GM12878 (cell line): ENCODE results near the gene FAM241A. TPM values are rescaled to one million over a fixed set of nuclear protein-coding genes. Genes with fewer than 3 reads are reported as not detected.

Experiments used
- ATAC-seq: fragments of 200-7000 bp; cut with Tn5 transposase; 3 replicates; pipeline ENCODE4 v1.9.1; 2020; ENCODE audit warnings: mild to moderate bottlenecking, moderate library complexity
- BruUV-seq: library from RNA; stranded (reverse); fragments of 400-500 nt; replicated peaks from 2 replicates; lab custom pipeline; 2021; lab: Mats Ljungman, UMichigan
- CTCF ChIA-PET: fragments of 300-600 bp; sonication (Branson Sonifier 250); formaldehyde crosslinking; extraction: SDS; loops from one replicate; lab custom pipeline; 2021; ENCODE audit warnings: inconsistent platforms; lab: Yijun Ruan, JAX
- POLR2A ChIA-PET: fragments of 350-600 bp; formaldehyde crosslinking; extraction: SDS; loops from one replicate; lab custom pipeline; 2021; ENCODE audit warnings: inconsistent platforms; lab: Charles Lee
- RAD21 ChIA-PET: fragments of 300-600 bp; sonication (Branson Sonifier 250); formaldehyde crosslinking; loops from one replicate; lab custom pipeline; 2023; ENCODE audit warnings: antibody characterized with exemption; ENCODE audit not compliant: unreplicated experiment; lab: Charles Lee
- SMC1A ChIA-PET: fragments of 300-600 bp; sonication (Branson Sonifier 250); formaldehyde crosslinking; loops from one replicate; lab custom pipeline; 2023; ENCODE audit not compliant: unreplicated experiment, uncharacterized antibody; lab: Charles Lee
- DNase-seq: peaks from one replicate; pipeline ENCODE4 v3.0.0-alpha.2; 2011; ENCODE audit warnings: low read depth, low spot score
- FAIRE-seq: peaks from 3 replicates; lab custom pipeline; 2011; peaks lifted over from hg19 to GRCh38; lab: Jason Lieb, UNC
- H2AFZ ChIP-seq: 2 replicates; pipeline ENCODE4 v1.6.0; 2011; ENCODE audit warnings: low read depth, low read length, control low read depth; ENCODE audit not compliant: control insufficient read depth
- H3K27ac ChIP-seq: 2 replicates; pipeline ENCODE4 v1.5.1; 2011; ENCODE audit warnings: control low read depth; ENCODE audit not compliant: control insufficient read depth, insufficient read depth
- H3K27me3 ChIP-seq, 2 experiments: replicated peaks in 1 of 2; 2 replicates each; pipeline versions ENCODE4 v1.6.0 to v1.6.1; 2011; ENCODE audit warnings: low read length in 1 of 2; ENCODE audit not compliant: control insufficient read depth in 2 of 2, insufficient read depth in 2 of 2
- H3K36me3 ChIP-seq, 2 experiments: 2 replicates each; pipeline ENCODE4 v1.5.1; 2011; ENCODE audit warnings: low read length in 1 of 2; ENCODE audit not compliant: control insufficient read depth in 2 of 2, insufficient read depth in 2 of 2
- H3K4me1 ChIP-seq: 2 replicates; pipeline ENCODE4 v1.6.1; 2011; ENCODE audit warnings: mild to moderate bottlenecking, low read length, moderate library complexity, mixed read lengths; ENCODE audit not compliant: control insufficient read depth, insufficient read depth
- H3K4me2 ChIP-seq: 2 replicates; pipeline ENCODE4 v1.6.0; 2011; ENCODE audit warnings: control low read depth; ENCODE audit not compliant: control insufficient read depth, insufficient read depth
- H3K4me3 ChIP-seq: fragments of 200-600 bp; sonication (generic); 2 replicates; pipeline ENCODE4 v1.5.1; 2016
- H3K79me2 ChIP-seq: 2 replicates; pipeline ENCODE4 v1.6.0; 2011; ENCODE audit warnings: low read length; ENCODE audit not compliant: control insufficient read depth, insufficient read depth
- H3K9ac ChIP-seq: 2 replicates; pipeline ENCODE4 v1.8.0; 2011; ENCODE audit warnings: low read length, control low read depth, mixed read lengths; ENCODE audit not compliant: control insufficient read depth, insufficient read depth
- H3K9me3 ChIP-seq: replicated peaks from 3 replicates; pipeline ENCODE4 v1.5.1; 2011; ENCODE audit warnings: mild to moderate bottlenecking, low read length; ENCODE audit not compliant: control insufficient read depth, insufficient read depth
- H4K20me1 ChIP-seq: 2 replicates; pipeline ENCODE4 v1.6.0; 2011; ENCODE audit not compliant: control insufficient read depth, insufficient read depth
- CEBPZ ChIP-seq: fragments of 150-350 bp; IDR thresholded peaks from 2 replicates; pipeline ENCODE4 v1.6.1; 2016; ENCODE audit warnings: low read depth, low read length
- MLLT1 ChIP-seq: fragments of 450-650 bp; IDR thresholded peaks from 2 replicates; pipeline ENCODE4 v1.6.1; 2016; ENCODE audit warnings: mild to moderate bottlenecking
- NR2C2 ChIP-seq: IDR thresholded peaks from 2 replicates; pipeline ENCODE4 v1.6.1; 2011; ENCODE audit warnings: borderline replicate concordance, low read depth; ENCODE audit not compliant: control insufficient read depth, insufficient read length
- NRF1 ChIP-seq: conservative IDR thresholded peaks from 2 replicates; pipeline ENCODE4 v1.6.1; 2011; ENCODE audit warnings: mild to moderate bottlenecking, low read depth, low read length, improper control_type of control experiment
- POLR2AphosphoS5 ChIP-seq: IDR thresholded peaks from 2 replicates; pipeline ENCODE4 v1.6.1; 2011; ENCODE audit warnings: mild to moderate bottlenecking, low read length, inconsistent platforms
- ZNF384 ChIP-seq: IDR thresholded peaks from 2 replicates; pipeline ENCODE4 v1.6.1; 2012; ENCODE audit warnings: low read depth, mild to moderate bottlenecking, low read length, improper control_type of control experiment, borderline replicate concordance
- ZSCAN29 ChIP-seq: fragments of 450-650 bp; IDR thresholded peaks from 2 replicates; pipeline ENCODE4 v1.6.1; 2017; ENCODE audit warnings: mild to moderate bottlenecking, moderate library complexity
- WGBS: methylation state at CpG from one replicate; pipeline ENCODE4 v1.1.6; 2016; ENCODE audit warnings: low lambda C conversion rate; ENCODE audit not compliant: insufficient replicate concordance, insufficient coverage; ENCODE audit errors: missing lambda C conversion rate; 5-methylcytosine and 5-hydroxymethylcytosine counted together
- in situ Hi-C: fragments of 300-500 bp; cut with MboI; formaldehyde crosslinking; loops from 9 replicates; pipeline ENCODE4 v1.14.3; 2018; ENCODE audit warnings: mixed read lengths
- intact Hi-C: fragments of 100-400 bp; cut with micrococcal nuclease; formaldehyde crosslinking; loops from one replicate; pipeline ENCODE4 v1.14.2; 2022; ENCODE audit not compliant: unreplicated experiment
- polyA plus RNA-seq, 11 experiments: library from polyadenylated mRNA; depleted of rRNA in 4 of 11; unstranded in 6 of 11; stranded (reverse) in 5 of 11; fragments of >200 nt; fragmentation: Nextera tagmentation in 4 of 11; fragmentation: Illumina TruSeq in 1 of 11; extraction: Ambion mirVana in 4 of 11; extraction: Trizol in 1 of 11; gene quantifications; 1 replicate in 1 of 11; 2 replicates in 10 of 11; pipeline versions ENCODE4 v1.2.1 to v1.2.3, GENCODE V29; 2011 to 2016; ENCODE audit warnings: inconsistent platforms in 2 of 11, missing spikeins in 2 of 11, low read depth in 1 of 11
- total RNA-seq, 4 experiments: library from RNA; depleted of rRNA in 3 of 4; stranded (reverse); fragments of >200 nt in 3 of 4; fragmentation: Illumina TruSeq in 1 of 4; extraction: Trizol in 1 of 4; gene quantifications; 2 replicates each; pipeline versions ENCODE4 v1.2.1 to v1.2.3, GENCODE V29; 2013 to 2021

Gene FAM241A
- total and polyA plus RNA-seq, 10 of the 15 experiments (the other 5 are each of a cell fraction or from before 2014, with no cell fraction given), result 0.20 to 7.5 (median 2.4) TPM

GRCh38 chr4:112098841-112099530 lies 46.3 kb upstream of the FAM241A start:
- CTCF ChIA-PET, result interaction anchor here (0.5 to 7.9 kb wide), 39 partner anchors 10 to 839 kb away, joined by 3 to 135 read pairs (median 6); no protein-coding TSS in a partner anchor
- DNase-seq, result no peak
- no peak overlapping the region for H3K27ac ChIP-seq
- H3K36me3 ChIP-seq, result no peaks in the 10 kb centered on the region
- SMC1A ChIA-PET, result interaction anchor here (0.7 to 7.2 kb wide), 39 partner anchors 14 to 663 kb away, joined by 3 to 71 read pairs (median 4); partner anchors contain the start of gene AP1AR
- peak; percentile 27 for FAIRE-seq
- RAD21 ChIA-PET, result interaction anchor here (1.1 to 5.1 kb wide), 14 partner anchors 10 to 507 kb away, joined by 3 to 90 read pairs (median 5); partner anchors contain the start of genes AP1AR and NEUROG2
- no peaks in the 10 kb centered on the region for H3K4me1 ChIP-seq
- in situ Hi-C loops, result no loop called here
- intact Hi-C loops, result loop anchor here (1.0 to 5.0 kb wide), 5 partner anchors 132 to 506 kb away; partner anchors contain the start of gene AP1AR
- no peak overlapping the region for H2AFZ ChIP-seq
- no peak overlapping the region for H3K4me2 ChIP-seq
- no TSS peak for BruUV-seq
- POLR2A ChIA-PET, result interaction anchor here (0.6 to 0.7 kb wide), 2 partner anchors 226 to 790 kb away, joined by 3 read pairs; no protein-coding TSS in a partner anchor
- 0 out of 3 replicates have a peak, but pooled peaks have one; percentile 24 for ATAC-seq
- no peak overlapping the region for H3K9ac ChIP-seq
- no peaks in the 10 kb centered on the region for H3K9me3 ChIP-seq
- H3K79me2 ChIP-seq, result no peaks in the 10 kb centered on the region
- TF ChIP-seq NRF1, result no peak
- TF ChIP-seq ZNF384, result no peak
- TF ChIP-seq ZSCAN29, result no peak
- no peak for TF ChIP-seq MLLT1
- no peak for TF ChIP-seq NR2C2
- no peak for TF ChIP-seq CEBPZ
- TF ChIP-seq POLR2AphosphoS5, result no peak
- H3K4me3 ChIP-seq, result no peak overlapping the region
- H4K20me1 ChIP-seq, result no peaks in the 10 kb centered on the region
- H3K27me3 ChIP-seq, result no peaks in the 10 kb centered on the region
- WGBS, result 66% methylated on average over 4 of the region's 4 CpGs
